Stimulated activated naive B cell treated with anti-CD40 and anti-IgM and Interleukin-4, amounts not matched to agents 10 μg/mL and 1 μg/mL and 100 μg/mL, for 72 hours (primary cell): ENCODE results near the gene DUSP28.

Experiments
- ATAC-seq, 2 donors: fragments of 150-1000 bp; cut with Tn5 transposase; replicated peaks; 2 replicates each; pipeline ENCODE4 v1.10.0; 2021; ENCODE audit warnings: moderate library complexity in 1 of 2
- DNase-seq: peaks from one replicate; pipeline ENCODE4 v3.0.0; 2021
- H3K27ac Mint-ChIP-seq: one replicate; pipeline ENCODE4 v1.8.0; 2022; ENCODE audit warnings: mild to moderate bottlenecking, mixed read lengths
- H3K27me3 Mint-ChIP-seq, 2 donors: one replicate each; pipeline ENCODE4 v1.8.0; 2022; ENCODE audit warnings: mixed read lengths in 2 of 2
- H3K36me3 Mint-ChIP-seq, 2 donors: one replicate each; pipeline ENCODE4 v1.8.0; 2022; ENCODE audit warnings: mixed read lengths in 2 of 2, mild to moderate bottlenecking in 1 of 2
- H3K4me1 Mint-ChIP-seq, 2 donors: one replicate each; pipeline ENCODE4 v1.8.0; 2022; ENCODE audit warnings: mixed read lengths in 2 of 2, mild to moderate bottlenecking in 1 of 2
- H3K4me3 Mint-ChIP-seq, 2 donors: one replicate each; pipeline ENCODE4 v1.8.0; 2022; ENCODE audit warnings: mild to moderate bottlenecking in 2 of 2, mixed read lengths in 2 of 2, moderate library complexity in 1 of 2
- H3K9me3 Mint-ChIP-seq, 2 donors: one replicate each; pipeline ENCODE4 v1.8.0; 2022; ENCODE audit warnings: mixed read lengths in 2 of 2, mild to moderate bottlenecking in 1 of 2

The DUSP28 gene

DNA sequence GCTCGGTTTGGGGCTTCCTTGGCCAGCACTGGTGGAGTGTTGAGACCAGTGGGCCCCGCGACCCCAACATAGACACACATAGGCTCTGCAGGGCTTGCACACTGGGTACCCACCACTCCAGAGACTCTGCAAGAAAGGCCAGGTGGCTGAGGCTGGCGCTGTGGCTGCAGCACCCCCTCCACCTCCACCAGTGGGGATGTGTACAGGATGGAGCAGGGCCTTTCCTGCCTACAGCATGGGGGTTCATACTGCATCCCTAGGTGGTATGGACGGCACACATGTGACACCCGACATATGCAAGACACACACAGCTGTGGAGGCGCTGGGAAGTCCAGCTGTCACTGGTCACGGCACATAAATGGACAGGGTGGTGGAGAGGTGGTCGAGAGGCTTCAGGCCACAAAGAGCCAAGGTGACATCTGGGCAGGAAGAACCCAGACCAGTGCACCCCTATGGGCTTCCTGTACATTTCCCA, 9.4 kb downstream of the DUSP28 start:
- ATAC-seq = no peak
- H3K4me1 Mint-ChIP-seq = peaks cover 40 to 68% of the 10 kb centered on the region in 2 donors

DNA sequence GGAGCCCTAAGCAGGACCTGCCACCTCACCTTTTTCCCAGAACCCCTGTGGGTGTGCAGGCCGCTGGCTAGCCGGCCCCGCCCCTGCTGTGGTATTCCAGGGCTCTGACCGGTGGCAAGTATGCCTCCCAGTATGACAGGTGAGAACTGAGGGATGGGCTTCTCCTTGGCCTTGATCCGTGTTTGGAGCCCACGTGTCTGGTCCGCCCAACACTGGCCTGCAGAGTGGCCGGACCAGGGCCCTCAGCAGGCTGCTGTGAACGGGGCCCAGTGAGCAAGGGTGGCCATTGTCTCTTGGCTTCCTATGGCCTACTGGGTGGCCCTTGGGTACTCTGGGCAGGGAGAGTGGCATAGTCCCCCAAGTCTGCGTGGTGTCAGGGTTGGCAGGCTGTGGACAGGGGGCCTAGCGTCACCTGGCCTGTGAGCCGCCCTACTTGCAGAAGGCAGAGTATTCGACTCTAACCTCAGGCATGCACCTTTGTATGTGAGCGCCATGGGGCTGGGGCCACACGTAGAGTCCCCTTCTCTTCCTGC, 9.9 kb downstream of the DUSP28 start:
- no peak for ATAC-seq
- Mint-ChIP-seq H3K36me3 (peaks cover 13% of the 10 kb centered on the region in 2 donors), H3K4me1 (peaks cover 36 to 63% of the 10 kb centered on the region in 2 donors)

More for the DNA sequence above, 9.4 kb downstream of the DUSP28 start:
- Mint-ChIP-seq H3K27me3 (no peaks in the 10 kb centered on the region), H3K27ac (no peak overlapping the region), H3K4me3 (peak overlapping the region; percentile 87 to 89), H3K9me3 (no peaks in the 10 kb centered on the region), H3K36me3 (peaks cover 12 to 15% of the 10 kb centered on the region in 2 donors)
- no peak for DNase-seq

GRCh38 chr2:240570531-240571313, 10.6 kb downstream of the DUSP28 start:
- Mint-ChIP-seq H3K9me3 (no peaks in the 10 kb centered on the region), H3K4me3 (peak overlapping the region in 1 of 2 donors; percentile 2), H3K27ac (peak overlapping the region; percentile 32), H3K4me1 (peaks cover 30 to 56% of the 10 kb centered on the region in 2 donors), H3K27me3 (no peaks in the 10 kb centered on the region), H3K36me3 (peaks cover 16 to 17% of the 10 kb centered on the region in 2 donors)
- DNase-seq (no peak), ATAC-seq (no peak)

More for the DNA sequence above, 9.9 kb downstream of the DUSP28 start:
- Mint-ChIP-seq H3K27me3 (no peaks in the 10 kb centered on the region), H3K9me3 (no peaks in the 10 kb centered on the region), H3K27ac (no peak overlapping the region), H3K4me3 (peak overlapping the region in 1 of 2 donors; percentile 16)
- DNase-seq = no peak

- Mint-ChIP-seq H3K9me3 (no peaks in the 10 kb centered on the region), H3K27me3 (no peaks in the 10 kb centered on the region), H3K4me1 (peaks cover 29 to 49% of the 10 kb centered on the region in 2 donors), H3K36me3 (peaks cover 17 to 18% of the 10 kb centered on the region in 2 donors), H3K4me3 (peak overlapping the region in 1 of 2 donors; percentile 2), H3K27ac (no peak overlapping the region)
- DNase-seq (no peak), ATAC-seq (no peak)
These were observed 11.3 kb downstream of the DUSP28 start for GRCh38 chr2:240571314-240571973.

GRCh38 chr2:240572141-240573031, 12.2 kb downstream of the DUSP28 start:
- Mint-ChIP-seq H3K9me3 (no peaks in the 10 kb centered on the region), H3K4me3 (no peak overlapping the region), H3K36me3 (peaks cover 17 to 20% of the 10 kb centered on the region in 2 donors), H3K27ac (no peak overlapping the region), H3K4me1 (peaks cover 24 to 40% of the 10 kb centered on the region in 2 donors), H3K27me3 (no peaks in the 10 kb centered on the region)
- DNase-seq = no peak
- no peak for ATAC-seq

DNA sequence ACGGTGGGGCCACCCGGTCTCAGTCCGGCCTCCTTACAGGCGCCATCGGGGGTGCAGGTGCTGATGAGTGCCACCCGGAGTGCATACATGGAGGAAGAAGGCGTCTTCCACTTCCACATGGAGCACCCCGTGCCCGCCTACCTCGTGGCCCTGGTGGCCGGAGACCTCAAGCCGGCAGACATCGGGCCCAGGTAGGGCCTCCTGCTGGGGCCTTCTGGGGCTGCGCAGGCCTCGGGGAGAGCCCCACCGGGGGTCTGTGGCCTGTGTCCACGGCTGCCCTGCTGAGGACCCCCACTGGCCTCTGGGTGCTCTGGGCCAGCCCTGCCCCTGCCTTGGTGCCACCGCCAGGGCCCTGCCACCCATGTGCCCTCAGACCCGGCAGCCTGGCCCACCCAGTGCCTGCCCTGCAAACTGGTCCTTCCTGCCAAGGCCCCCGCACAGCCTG, 12.9 kb downstream of the DUSP28 start:
- Mint-ChIP-seq H3K36me3 (peaks cover 18 to 24% of the 10 kb centered on the region in 2 donors), H3K4me3 (no peak overlapping the region), H3K9me3 (no peaks in the 10 kb centered on the region), H3K27ac (no peak overlapping the region), H3K27me3 (no peaks in the 10 kb centered on the region), H3K4me1 (peaks cover 20 to 36% of the 10 kb centered on the region in 2 donors)
- ATAC-seq (no peak), DNase-seq (no peak)

- Mint-ChIP-seq H3K4me3 (no peak overlapping the region), H3K36me3 (peaks cover 21 to 25% of the 10 kb centered on the region in 2 donors), H3K27me3 (no peaks in the 10 kb centered on the region), H3K4me1 (peaks cover 22 to 43% of the 10 kb centered on the region in 2 donors), H3K9me3 (no peaks in the 10 kb centered on the region), H3K27ac (no peak overlapping the region)
- ATAC-seq = no peak
- no peak for DNase-seq
These were observed 13.6 kb downstream of the DUSP28 start for GRCh38 chr2:240573516-240574385.

DNA sequence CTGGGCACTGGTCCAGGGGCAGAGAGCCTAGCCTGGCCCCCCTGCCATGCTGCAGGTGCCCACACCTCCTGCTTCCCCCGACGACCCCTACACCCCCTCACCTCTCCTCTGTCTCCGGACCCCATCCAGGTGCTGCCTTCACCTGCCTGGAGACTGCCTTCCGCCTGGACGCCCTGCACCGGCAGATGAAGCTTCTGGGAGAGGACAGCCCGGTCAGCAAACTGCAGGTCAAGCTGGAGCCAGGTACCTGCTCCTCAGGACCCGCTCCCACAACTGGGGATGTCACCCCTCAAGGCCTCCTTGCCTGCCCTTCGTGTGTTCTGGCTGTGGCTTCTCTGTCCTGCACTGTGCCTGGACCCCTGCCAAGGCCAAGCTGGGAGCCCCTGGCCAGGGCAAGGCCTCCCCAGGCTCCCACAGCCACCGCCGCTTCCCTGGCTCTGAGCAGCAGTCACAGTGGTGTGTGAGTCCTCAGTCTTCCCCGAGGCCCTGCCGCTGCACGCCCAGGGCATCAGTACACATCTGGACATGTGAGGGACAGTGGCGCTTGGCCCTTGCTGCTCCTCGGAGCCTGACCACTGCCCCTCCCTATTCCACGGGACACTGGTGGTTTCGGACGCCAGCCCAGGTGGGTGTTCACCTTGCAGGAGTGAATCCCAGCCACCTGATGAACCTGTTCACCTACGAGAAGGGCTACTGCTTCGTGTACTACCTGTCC, 14.4 kb downstream of the DUSP28 start:
- DNase-seq = no peak
- H3K4me3 Mint-ChIP-seq = no peak overlapping the region
- ATAC-seq = no peak
- peaks cover 25 to 28% of the 10 kb centered on the region in 2 donors for H3K36me3 Mint-ChIP-seq
- peaks cover 22 to 45% of the 10 kb centered on the region in 2 donors for H3K4me1 Mint-ChIP-seq
- H3K27ac Mint-ChIP-seq = no peak overlapping the region
- H3K27me3 Mint-ChIP-seq = no peaks in the 10 kb centered on the region
- H3K9me3 Mint-ChIP-seq = no peaks in the 10 kb centered on the region

DNA sequence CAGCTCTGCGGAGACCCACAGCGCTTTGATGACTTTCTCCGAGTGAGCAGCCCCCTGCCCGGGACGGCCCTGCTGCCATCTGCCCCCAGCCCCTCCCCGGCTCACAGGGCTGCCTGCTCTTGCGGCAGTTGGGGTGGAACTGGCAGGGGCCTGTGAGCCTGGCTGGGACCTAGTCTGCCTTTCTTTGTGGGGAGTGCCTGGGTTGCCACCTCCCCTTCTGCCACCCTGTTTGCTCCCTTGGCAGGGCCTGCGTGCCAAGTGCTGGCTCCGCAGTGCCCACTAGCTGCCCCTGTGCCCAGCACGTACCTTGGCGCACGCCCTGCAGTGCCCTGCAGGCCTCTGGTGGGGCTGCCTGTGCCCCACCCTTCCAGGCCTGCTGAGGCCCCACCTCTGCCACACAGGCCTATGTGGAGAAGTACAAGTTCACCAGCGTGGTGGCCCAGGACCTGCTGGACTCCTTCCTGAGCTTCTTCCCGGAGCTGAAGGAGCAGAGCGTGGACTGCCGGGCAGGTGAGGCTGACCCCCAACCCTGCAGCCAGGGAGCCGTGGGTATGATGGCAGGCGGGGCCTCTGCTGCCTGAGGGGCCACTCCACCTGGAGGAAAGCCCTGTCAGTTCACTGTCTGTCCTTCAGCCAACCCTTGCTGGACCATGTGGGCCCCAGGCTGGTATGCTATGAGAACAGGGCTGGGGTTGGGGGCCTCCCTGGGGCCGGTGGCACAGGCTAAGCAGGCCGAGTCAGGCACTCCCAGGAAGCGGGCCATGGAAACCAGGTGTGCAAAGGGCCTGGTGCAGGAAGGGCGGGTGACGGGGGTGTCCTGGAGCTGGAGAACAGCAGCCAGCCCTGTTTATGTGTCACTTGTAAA, 15.2 kb downstream of the DUSP28 start:
- no peak for ATAC-seq
- Mint-ChIP-seq H3K4me3 (no peak overlapping the region), H3K27me3 (no peaks in the 10 kb centered on the region), H3K36me3 (peaks cover 28 to 36% of the 10 kb centered on the region in 2 donors), H3K27ac (peak overlapping the region; percentile 56), H3K4me1 (peaks cover 21 to 45% of the 10 kb centered on the region in 2 donors), H3K9me3 (no peaks in the 10 kb centered on the region)
- no peak for DNase-seq

DNA sequence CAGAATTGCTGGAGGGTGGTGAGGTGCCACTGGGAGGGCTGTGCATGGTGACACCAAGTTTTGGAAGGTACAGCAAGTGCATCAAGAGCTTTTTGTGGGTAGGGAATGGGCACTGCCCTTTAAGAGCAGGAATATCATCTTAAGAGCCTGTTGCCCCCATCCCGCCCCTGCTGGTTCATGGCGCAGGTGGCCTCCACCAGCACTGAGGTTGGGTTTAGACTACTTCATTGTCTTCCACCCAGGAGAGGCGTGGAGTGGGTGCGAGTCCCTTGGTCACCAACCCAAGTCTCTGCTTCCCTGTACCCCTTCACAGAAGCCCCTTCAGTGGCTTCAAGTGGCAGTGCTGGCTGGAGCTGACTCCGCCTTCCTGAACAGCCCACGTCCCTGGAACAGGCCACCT, 15.9 kb downstream of the DUSP28 start:
- DNase-seq = no peak
- no peaks in the 10 kb centered on the region for H3K27me3 Mint-ChIP-seq
- peaks cover 21 to 43% of the 10 kb centered on the region in 2 donors for H3K4me1 Mint-ChIP-seq
- peaks cover 0 to 2% of the 10 kb centered on the region in 2 donors for H3K9me3 Mint-ChIP-seq
- no peak for ATAC-seq
- H3K4me3 Mint-ChIP-seq = no peak overlapping the region
- no peak overlapping the region for H3K27ac Mint-ChIP-seq
- peaks cover 34 to 40% of the 10 kb centered on the region in 2 donors for H3K36me3 Mint-ChIP-seq

- H3K36me3 Mint-ChIP-seq = peaks cover 34 to 40% of the 10 kb centered on the region in 2 donors
- ATAC-seq = no peak
- DNase-seq = no peak
- H3K9me3 Mint-ChIP-seq = peaks cover 0 to 2% of the 10 kb centered on the region in 2 donors
- no peaks in the 10 kb centered on the region for H3K27me3 Mint-ChIP-seq
- peaks cover 17 to 37% of the 10 kb centered on the region in 2 donors for H3K4me1 Mint-ChIP-seq
- peak overlapping the region; percentile 78 for H3K27ac Mint-ChIP-seq
- H3K4me3 Mint-ChIP-seq = no peak overlapping the region
These were observed 16.5 kb downstream of the DUSP28 start for GRCh38 chr2:240576436-240577205.
